ENCODE measurements around the gene WDR86.

GRCh38 chr7:151342102-151342646 lies 67.7 kb downstream of the WDR86 start:
- TF ChIP-seq POLR2A (IDR thresholded peaks at IDR 0.05; ENCODE audit: low read length) (no peak), GATA1 (IDR thresholded peaks at IDR 0.05; ENCODE audit: low read depth, low read length) (no peak)

Measured in erythroblast (primary cell).